HS-27A (cell line): ENCODE measurements around the gene RAB40C.

ENCODE experiments used
- DNase-seq: peaks from one replicate; pipeline ENCODE4 v3.0.0-alpha.2; 2012; ENCODE audit warnings: low read depth, missing footprints

Gene RAB40C

DNA sequence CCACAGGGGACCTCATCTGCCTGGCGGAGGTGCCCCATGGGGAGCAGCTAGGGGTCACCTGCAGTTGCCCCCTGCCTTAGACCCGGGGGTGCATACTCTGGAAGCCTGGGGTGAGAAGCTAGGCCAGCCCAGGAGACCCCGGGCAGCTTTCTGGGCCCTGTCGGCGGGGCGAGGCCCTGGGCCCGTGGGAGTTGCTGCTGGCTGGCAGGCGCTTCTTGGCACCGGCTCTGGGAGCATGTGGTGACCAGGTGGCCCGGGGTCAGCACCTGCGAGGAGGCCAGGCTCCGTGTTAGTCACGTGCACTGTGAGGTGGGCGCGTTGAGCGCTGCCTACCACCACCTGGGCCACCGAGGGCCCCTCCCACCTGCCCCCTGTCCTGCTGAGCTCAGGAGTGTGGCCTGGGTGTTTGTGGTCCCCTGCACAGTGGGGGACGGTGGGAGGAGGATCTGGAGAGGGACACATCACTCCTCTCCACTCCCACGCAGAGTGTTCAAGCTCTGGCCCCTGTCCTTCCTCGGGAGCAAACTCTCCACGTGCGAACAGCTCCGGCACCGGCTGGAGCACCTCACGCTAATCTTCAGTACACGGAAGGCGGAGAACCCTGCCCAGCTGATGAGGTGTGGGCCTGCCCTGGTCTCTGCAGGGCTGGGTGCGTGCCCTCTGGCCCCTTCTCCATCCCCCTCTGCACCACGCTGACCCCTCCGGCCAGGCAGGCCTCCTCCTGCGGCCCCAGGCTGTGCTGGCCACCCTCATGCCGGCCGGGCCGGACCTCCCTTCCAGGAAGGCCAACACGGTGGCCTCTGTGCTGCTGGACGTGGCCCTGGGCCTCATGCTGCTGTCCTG is 14.3 kb upstream of the RAB40C start:
- no peak for DNase-seq

DNA sequence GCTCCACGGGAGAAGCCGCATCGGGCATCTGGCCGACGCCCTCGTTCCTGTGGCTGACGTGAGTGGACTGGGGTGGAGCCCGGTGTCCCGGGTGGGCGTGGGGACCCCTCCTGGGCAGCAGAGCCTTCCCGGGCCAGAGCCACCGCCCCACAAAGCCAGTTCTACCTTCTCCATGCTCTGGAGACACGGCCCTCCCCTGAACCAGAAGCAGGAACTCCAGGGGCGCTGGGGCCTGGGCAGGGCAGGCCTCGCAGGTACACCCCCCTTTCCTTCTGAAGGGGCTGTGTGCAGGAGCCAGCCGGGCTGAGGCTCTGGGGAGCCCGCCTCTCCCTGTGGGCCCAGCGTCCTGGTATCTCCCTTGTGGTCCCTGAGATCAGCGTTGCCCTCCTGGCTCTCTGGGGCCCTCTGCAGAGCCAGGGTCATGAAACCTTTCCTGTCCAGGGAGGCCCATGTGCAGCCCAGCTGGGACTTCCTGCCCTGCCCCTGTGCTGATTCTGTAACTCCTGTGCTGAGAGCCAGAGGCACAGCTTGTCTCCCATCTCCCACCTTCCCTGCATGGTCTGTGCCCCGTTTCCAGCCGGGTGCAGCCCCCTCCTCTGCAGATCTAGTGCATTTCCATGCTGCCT is 13.6 kb upstream of the RAB40C start:
- no peak for DNase-seq

DNA sequence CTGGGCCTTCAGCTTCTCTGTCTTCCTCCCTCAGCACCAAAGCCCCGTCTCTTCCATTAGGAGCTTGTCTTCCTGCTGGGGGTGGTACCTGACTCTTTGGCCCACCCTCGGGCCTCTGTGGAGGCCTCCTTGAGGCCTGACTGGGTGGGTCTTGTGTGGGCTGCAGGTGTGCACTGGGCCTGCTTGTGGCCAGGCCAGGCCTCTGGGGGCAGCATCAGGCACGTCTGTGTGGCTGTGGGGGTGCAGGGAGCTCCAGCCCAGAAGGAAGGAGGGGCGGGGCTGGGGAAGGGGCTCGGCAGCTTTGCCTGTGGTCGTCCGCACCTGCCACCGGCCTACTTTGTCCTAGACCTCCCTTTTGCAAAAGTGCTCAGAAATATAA is 13.1 kb upstream of the RAB40C start:
- DNase-seq = no peak

DNA sequence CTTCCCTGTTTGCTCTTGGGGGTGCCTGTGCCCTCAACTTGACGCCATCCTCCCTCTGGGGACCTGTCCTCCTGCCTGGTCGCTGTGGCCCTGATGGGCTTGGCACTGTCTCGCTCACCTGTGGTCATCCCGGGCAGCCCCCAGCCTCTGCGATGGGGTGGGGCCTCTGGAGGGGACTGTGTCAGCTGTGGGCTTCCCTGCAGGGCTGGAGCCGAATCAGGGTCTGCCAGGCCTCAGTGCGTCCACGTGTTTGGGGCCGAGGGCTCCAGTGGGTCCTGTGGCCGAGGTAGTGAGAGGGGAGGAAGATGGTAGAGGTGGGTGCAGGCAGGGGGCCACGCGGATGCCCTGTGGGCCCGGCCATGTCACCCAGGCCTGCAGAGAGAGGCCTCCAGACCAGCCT is 12.1 kb upstream of the RAB40C start:
- DNase-seq = no peak

DNA sequence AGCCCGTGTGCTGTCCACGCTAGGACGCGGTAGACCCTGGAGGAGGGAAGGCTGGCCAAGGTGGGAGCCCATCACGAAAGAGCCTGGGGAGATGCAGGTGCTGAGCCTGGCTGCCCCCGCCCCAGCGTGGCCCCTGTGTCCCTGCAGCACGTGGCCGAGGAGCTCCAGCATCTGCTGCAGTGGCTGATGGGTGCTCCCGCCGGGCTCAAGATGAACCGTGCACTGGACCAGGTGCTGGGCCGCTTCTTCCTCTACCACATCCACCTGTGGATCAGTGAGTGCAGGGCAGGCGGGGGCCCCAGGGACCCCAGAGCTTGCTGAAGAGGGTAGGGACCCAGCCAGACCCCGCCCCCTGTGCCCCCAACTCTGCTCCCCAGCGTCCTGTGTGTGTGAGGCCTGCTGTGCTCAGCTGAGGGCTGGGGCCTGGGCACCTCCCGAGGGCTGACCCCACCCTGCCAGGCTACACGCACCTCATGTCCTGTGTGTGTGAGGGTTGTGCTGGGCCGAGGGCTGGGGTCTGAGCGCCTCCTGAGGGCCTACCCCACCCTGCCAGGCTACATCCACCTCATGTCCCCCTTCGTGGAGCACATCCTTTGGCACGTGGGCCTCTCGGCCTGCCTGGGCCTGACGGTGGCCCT is 11.5 kb upstream of the RAB40C start:
- DNase-seq = no peak

DNA sequence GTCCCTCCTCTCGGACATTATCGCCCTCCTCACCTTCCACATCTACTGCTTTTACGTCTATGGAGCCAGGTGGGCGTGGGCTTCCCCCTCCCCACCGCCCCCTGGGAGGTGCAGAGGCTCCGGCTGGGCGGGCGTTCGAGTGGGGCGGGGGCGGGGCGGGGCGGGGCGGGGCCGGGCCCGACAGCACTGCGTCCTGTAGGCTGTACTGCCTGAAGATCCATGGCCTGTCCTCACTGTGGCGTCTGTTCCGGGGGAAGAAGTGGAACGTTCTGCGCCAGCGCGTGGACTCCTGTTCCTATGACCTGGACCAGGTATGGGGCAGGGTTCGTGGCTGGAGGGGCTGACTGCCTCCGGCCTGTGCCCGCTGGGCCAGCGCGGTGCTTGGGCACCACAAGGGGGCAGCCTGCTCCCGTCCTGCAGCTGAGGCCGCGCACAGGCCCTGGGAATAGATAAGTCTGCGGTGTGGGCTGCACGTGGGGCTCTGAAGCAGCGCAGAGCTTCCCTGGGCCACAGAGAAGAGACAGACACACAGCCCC is 10.9 kb upstream of the RAB40C start:
- DNase-seq = no peak

DNA sequence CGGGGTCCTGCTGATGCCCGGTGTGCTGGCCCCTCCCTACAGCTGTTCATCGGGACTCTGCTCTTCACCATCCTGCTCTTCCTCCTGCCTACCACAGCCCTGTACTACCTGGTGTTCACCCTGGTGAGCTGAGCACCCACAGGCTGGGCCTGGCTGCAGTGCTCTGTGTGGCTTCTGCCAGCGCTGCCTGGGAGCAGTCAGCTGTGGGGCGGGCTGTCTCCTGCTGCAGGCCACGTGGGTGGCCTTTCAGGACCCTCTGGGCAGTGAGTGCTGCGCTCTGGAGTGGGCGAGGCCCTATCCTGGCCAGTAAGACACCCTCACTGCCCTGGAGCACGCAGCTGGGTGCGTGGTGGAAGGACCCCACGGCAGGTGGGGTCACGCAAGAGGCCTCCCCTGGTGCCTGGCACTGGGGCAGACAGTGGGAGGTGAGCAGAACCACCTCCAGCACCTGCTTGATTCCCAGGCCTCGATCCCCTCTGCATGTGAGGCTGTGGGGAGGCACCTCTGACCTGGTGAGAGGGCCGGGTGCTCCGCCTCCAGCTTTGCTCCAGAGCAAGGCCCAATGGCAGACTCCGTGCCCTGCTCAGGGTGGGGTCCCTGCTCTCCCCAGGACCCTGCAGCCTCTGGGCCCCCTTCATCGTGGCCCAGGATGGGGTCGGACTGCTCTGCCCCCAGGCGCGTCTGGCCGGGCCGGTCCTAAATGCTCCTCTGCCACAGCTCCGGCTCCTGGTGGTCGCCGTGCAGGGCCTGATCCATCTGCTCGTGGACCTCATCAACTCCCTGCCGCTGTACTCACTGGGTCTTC is 9.5 kb upstream of the RAB40C start:
- DNase-seq = no peak

DNA sequence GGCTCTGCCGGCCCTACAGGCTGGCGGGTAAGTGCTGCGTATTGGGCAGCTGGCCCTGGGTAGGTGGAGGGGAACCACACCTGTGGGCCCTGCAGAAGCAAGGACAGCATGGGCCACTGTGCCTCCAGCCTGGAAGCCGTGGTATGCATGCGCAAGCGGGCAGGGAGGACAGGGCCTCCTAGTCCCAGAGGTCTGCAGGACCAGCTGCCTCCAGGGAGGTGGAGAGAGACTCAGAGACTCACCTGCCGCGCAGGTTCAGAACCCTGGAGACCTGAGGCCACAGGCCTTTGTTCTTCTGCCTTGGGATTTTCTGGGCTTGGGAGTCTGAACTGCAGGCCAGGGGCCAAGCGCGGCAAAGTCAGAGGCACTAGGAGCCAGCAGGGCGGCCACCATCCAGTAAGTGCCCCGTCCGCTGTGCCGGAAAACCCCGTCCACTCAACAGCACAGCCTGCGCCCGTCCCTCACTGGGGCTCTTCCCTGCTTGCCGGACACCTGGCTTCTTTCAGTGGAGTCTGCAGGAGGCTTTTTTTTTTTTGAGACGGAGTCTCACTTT is 8.8 kb upstream of the RAB40C start:
- DNase-seq = no peak

DNA sequence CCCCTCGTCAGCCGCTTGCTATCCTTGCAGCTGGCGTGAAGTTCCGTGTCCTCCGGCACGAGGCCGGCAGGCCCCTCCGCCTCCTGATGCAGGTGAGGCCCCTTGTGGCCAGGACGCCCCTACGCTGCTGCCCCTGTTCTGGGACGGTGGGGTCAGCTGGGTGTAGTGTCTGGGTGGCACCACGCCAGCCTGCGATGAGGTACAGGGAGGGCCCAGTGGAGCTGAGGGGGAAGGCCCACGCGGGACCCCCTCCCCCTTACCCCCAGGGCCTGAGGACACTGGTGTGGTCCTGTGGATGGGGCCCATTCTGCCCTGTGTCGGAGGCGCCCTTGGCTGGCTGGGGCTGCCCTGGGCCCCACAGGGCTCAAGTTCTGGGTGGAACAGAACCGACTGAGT is 7.7 kb upstream of the RAB40C start:
- no peak for DNase-seq

DNA sequence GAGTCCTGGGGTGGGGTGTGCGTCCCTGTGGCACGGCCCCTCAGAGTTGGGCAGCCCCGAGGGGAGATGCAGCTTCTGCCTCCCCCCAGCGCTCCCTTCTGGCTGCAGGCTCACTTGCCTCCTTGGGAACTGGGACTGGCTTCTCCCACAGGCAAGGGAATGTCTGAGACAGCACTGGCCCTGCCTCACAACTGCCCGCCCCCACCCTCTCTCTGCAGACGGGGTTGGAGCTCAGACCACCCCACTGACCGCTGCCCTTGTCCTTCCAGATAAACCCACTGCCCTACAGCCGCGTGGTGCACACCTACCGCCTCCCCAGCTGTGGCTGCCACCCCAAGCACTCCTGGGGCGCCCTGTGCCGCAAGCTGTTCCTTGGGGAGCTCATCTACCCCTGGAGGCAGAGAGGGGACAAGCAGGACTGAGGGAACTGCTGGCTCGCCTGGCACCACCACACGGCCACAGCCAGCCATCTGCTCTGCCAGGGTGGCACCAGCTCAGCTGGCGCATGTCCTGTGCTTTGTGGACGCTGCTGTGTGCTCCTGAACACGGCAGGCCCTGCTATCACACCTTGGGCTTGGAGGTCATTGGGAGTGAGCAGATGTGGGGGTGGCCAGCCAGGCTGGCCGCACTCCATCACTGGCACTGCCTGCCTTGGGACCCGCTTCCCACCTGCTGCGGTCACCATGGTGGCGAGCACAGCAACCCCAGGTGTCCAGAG is 7.1 kb upstream of the RAB40C start:
- no peak for DNase-seq

DNA sequence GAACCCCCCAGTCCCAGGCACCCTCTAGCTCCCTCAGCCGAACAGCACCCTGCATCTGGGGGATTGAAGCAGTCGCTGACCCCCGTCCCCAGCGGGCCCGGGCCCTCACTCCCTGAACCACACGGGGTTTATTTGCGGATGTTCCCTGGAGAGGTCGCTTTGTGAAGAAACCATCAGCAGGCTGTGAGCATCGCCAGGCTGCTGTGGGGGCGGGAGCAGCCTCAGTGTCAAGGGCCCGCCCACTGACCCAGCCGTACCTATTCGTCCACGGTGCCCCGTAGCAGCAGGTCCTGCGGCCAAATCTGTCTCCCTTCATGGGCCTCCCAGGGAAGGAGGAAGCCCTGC is 6.4 kb upstream of the RAB40C start:
- no peak for DNase-seq

DNA sequence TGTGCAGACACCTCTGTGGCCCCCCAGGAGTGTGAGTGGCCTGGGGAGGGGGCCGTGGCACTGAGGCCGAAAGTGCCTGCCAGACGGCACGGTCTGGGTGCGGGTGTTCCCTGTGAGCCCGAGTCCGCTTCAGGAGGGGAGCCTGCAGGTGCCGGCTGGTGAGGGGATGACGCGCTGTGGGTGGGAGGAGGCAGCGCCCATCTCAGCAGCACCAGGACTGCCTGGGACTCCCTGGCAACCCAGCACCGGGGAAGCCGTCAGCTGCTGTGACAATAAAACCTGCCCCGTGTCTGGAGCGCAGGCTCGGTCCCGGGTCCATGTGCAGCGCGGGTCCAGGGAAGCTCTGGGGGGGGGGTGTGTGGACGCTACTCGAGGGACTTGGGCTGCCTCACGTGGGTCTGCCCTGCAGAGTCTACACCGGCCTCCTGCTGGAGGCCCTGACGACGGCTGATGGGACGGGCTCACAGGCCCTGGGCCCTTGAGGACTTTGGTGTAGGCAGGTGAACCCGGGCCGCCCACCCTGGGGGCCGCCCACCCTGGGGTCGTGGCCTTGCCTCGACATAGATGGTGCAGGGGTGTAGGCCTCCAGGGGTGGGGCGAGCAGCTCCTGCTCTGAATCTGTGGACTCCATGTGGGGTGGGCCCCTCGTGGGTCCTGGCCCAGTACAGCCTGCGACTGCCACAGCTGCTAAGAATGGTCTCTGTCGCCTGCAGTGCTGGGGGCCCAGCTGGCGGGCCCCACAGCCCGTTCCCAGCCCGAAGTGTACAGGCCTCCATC is 5.9 kb upstream of the RAB40C start:
- no peak for DNase-seq

DNA sequence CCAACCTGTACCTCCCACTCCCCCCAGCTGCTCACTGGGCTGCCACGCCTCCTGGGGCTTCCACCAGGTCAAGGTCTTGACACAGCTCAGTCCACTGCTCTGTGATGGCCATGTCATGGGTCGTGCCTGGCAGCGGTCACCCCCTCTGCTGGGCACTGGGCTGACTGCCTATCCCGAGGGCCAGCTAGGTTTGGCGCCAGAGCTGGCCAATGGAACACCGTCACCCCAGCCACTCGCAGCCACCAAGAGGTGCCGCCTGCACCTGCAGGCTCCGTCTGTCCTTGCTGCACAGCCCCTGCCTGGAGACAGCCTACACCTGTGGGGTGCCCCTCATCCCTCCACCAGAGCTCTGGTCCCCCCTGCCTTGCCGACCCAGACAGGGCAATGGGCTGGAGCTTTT is 4.5 kb upstream of the RAB40C start:
- no peak for DNase-seq

DNA sequence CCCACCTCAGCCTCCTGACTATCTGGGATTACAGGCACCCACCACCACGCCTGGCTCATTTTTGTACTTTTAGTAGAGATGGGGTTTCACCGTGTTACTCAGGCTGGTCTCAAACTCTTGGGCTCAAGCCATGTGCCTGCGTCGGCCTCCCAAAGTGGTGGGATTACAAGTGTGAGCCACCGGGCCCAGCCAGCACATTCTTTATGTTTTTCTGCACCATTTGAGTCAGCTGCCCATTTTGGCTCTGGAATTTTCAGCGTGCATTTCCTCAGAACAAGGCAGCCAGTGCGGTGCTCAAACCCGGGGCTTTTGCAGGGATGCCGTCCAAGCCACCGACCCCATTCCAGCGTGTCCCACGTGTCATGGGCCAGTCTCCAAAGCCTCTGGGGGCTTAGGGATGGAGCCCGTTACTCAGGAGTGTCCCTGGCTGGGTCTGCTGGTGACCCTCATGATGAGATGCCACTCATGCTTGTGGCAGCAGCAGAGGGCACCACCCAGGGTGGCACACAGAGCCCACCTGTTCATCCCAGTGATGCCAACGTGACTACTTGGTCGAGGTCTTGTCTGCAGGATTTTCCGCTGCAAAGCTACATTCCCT is 3.7 kb upstream of the RAB40C start:
- DNase-seq = no peak

DNA sequence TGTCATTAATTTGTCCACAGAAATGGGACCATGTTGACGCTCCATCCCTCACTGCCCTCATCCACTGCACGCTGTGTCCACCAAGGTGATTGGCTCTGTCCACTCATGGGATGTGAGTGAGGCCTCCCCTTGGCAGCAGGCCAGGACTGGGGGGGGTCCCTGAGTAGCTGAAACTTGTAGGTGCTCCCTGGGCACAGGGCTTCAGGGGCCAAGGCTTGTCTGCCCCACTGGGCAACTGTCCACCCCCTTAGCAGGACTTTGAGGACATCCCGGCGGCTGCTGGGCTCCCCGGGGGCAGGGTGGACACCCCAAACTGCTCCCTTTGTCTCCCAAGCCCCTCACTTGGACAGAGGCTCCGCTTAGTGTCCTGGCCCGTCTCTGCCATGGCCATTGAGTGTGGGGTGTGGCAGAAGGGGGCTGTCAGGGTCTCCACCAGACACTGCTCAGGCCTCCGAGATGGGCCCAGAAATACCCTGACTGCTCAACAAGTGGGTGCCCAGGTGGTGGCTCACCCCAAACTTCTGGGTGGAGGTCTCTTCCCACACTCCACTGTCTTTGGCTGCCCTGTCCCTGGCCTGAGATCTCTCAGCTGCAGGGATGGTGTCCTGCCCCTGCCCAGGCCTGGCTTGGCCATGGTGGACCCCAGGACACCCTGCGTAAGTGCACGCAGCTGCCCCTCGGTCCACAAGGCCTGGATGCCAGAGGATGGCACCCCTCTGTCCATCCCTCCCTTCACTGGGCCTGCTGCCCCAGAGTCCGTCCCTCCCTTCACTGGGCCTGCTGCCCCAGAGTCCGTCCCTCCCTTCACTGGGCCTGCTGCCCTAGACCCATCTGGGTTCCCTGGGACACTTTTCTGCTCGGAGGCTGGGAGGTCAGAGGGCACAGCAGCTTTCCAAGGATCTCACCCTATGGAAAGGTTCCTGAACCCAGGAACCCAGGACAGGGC is 2.9 kb upstream of the RAB40C start:
- DNase-seq = no peak

DNA sequence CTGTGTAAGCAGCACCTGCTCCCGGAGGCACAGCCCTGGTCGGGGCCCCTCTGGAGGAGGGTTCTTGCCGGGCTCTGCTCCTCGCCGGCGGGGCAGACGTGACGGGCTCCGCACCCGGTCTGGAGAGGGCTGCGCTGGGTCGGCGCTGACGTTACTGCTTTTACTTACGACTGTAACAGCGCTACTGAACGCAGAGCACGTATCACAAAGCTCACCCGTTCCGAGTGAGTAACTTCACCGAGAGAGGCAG is 1.3 kb upstream of the RAB40C start:
- DNase-seq = no peak

DNA sequence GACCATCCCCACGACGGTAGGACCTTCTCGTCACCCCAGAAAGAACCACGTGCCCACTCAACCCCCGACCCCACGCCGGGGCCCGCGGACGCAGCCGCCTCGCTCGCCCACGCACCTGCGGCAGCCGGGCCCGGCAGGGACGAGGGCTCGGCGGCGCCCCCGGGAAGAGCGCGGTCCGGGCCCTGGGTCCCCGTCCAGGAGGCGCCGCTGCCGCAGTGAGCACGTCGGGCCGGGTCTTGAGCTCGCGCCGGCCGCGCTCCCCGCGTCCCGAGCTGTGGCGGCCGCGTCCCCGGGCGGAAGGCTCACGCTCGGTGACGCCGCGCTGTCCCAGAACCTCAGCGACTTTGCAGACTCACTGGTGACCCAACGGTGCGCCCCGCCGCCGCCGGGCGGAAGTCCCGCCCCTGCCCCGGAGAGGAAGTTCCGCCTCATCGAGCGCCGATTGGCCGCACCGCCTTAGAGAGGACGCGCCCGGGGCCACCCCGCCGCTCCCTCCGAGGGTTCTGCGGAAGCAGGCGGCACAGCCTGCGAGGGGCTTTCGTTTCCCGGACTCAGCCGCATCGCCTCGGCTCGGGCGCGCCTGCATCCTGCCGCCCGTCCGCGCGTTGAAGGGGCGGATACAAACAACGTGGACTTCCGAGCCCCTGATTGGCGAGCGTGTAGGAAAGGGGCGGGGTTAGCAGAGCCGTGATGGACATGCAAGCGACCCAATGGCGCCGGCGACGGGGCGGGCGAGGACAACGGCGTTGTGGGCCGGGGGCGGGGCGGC is 793 bp upstream of the RAB40C start:
- peak; percentile 88 for DNase-seq

DNA sequence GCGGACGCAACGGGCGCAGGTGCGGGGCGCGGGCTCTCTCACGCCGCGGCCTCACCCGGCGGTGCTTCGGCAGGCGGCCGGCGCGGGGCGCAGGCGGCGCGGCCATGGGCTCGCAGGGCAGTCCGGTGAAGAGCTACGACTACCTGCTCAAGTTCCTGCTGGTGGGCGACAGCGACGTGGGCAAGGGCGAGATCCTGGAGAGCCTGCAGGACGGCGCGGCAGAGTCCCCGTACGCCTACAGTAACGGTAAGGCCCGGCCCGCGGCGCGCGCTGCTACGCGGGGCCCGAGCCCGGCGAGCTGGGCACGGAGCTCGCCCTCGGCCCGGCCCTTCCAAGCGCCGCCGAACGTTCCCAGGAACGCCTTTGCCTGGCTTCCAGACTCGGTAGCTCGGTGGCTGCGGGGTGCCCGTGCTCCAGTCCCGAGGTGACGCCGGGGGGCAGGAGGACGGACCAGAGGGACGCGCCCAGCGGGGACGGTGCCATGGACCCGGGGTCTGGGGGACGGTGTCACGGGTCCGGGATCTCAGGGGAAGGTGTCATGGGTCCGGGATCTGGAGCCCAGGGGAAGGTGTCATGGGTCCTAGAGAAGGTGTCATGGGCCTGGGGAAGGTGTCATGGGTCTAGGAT is 435 bp downstream of the RAB40C start:
- no peak for DNase-seq
